HG03139 (cell line): ENCODE data around the gene GALNT14.
A peak's percentile ranks its signal among the peaks of the same experiment; 100 is the strongest.
"Not testable (repeated sequence)": the region's sequence is repeated elsewhere in the genome, so short reads cannot be mapped to it uniquely, and the experiment has no call there.

Experiments
- ATAC-seq: cut with Tn5 transposase; IDR thresholded peaks from one replicate; pipeline ENCODE4 v1.9.1; 2021; ENCODE audit not compliant: unreplicated experiment

GALNT14 gene

GRCh38 chr2:31138037-31138962 lies at the start of gene GALNT14:
Gene GALNT14, minus strand, starts transcription at chr2:31138440. Its CDS starts 354 bp downstream, at chr2:31138086.
- no peak for ATAC-seq

GRCh38 chr2:31187166-31187565 lies 48.9 kb upstream of the GALNT14 start:
- no peak for ATAC-seq

- ATAC-seq = not testable (repeated sequence)
Observed at GRCh38 chr2:31183973-31184372, 45.7 kb upstream of the GALNT14 start.

- ATAC-seq = no peak
Observed at GRCh38 chr2:31176742-31177141, 38.5 kb upstream of the GALNT14 start.

- no peak for ATAC-seq
Observed at GRCh38 chr2:31171142-31171541, 32.9 kb upstream of the GALNT14 start.

GRCh38 chr2:31170071-31170698 lies 31.9 kb upstream of the GALNT14 start:
- ATAC-seq = peak; percentile 83

- no peak for ATAC-seq
Observed at GRCh38 chr2:31168291-31168690, 30.1 kb upstream of the GALNT14 start.

- ATAC-seq = no peak
Observed at GRCh38 chr2:31166925-31167324, 28.7 kb upstream of the GALNT14 start.

- ATAC-seq = no peak
Observed at GRCh38 chr2:31163011-31163539, 24.8 kb upstream of the GALNT14 start.

GRCh38 chr2:31161637-31162036 lies 23.4 kb upstream of the GALNT14 start:
- ATAC-seq = no peak

- ATAC-seq = no peak
Observed at GRCh38 chr2:31151501-31151900, 13.3 kb upstream of the GALNT14 start.

- no peak for ATAC-seq
Observed at GRCh38 chr2:31150120-31150670, 12.0 kb upstream of the GALNT14 start.

GRCh38 chr2:31148514-31148913 lies 10.3 kb upstream of the GALNT14 start:
- no peak for ATAC-seq

- no peak for ATAC-seq
Observed at GRCh38 chr2:31147645-31148044, 9.4 kb upstream of the GALNT14 start.

GRCh38 chr2:31142110-31142509 lies 3.9 kb upstream of the GALNT14 start:
- ATAC-seq = no peak

- no peak for ATAC-seq
Observed at GRCh38 chr2:31141443-31142085, 3.3 kb upstream of the GALNT14 start.

GRCh38 chr2:31140151-31140550 lies 1.9 kb upstream of the GALNT14 start:
- no peak for ATAC-seq

GRCh38 chr2:31139671-31140070 lies 1.4 kb upstream of the GALNT14 start:
- no peak for ATAC-seq

GRCh38 chr2:31137211-31138036 lies 816 bp downstream of the GALNT14 start:
- ATAC-seq = no peak

GRCh38 chr2:31136732-31137131 lies 1.5 kb downstream of the GALNT14 start:
- no peak for ATAC-seq
